ENCODE results near the gene SPNS2. TPM values are rescaled to one million over a fixed set of nuclear protein-coding genes. Genes with fewer than 3 reads are reported as not detected.

Gene SPNS2
- total RNA-seq, 1 donor from 2014 or later = 67.0 TPM

DNA sequence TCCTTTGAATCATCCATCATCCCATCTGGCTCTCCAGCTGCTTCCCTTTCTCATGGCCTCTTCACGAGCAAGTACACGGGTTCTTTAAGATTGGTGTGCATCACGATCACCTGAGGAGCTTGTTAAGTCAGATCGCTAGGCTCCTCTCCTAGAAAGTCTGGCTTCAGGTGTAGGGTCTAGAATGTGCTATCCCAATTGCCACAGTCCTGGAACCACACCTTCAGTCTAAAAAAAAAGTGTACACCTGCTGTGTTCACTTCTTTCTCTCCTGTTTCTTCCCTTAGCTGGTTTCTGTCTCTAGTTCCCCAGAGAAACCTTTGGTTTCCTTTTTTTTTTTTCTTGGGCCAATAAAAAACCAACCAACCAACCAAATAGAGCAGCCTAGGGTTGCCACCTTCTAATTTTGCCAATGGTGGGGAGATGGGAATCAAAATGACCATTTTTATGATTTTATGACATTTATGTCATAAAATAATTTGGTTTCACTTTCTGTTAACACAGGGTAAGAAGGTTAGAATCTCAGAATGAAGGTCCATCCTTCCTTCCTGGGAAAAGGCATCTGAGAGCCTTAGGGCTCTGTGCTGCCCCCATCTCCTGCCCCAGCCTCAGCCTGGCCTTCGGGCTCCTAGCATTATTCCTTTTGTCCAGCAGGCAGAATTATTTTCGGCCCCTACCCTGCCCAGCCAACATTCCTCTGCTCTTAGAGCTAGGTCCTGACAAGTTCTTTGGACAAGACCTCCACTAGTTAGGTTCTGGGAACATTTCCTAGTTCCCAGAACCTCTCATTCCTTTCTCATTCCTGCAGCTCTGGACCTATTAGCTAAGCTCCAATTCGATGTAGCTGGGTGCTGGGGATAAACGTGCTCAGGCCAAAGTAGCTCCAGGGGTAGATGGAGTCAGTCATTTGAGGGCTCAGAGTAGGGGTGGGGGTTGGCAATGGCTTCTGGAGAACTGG, 63.6 kb downstream of the SPNS2 start:
- H3K9me3 ChIP-seq = no peaks in the 10 kb centered on the region
- no peaks in the 10 kb centered on the region for H3K27me3 ChIP-seq
- intact Hi-C loops (cut with DNase I) = no loop called here
- H3K4me1 ChIP-seq = peaks cover 8% of the 10 kb centered on the region
- DNase-seq (peak; percentile 21), ATAC-seq (no peak)
- H3K27ac ChIP-seq = peak overlapping the region; percentile 34
- H3K4me3 ChIP-seq = no peak overlapping the region
- TF ChIP-seq, protein P1, sequence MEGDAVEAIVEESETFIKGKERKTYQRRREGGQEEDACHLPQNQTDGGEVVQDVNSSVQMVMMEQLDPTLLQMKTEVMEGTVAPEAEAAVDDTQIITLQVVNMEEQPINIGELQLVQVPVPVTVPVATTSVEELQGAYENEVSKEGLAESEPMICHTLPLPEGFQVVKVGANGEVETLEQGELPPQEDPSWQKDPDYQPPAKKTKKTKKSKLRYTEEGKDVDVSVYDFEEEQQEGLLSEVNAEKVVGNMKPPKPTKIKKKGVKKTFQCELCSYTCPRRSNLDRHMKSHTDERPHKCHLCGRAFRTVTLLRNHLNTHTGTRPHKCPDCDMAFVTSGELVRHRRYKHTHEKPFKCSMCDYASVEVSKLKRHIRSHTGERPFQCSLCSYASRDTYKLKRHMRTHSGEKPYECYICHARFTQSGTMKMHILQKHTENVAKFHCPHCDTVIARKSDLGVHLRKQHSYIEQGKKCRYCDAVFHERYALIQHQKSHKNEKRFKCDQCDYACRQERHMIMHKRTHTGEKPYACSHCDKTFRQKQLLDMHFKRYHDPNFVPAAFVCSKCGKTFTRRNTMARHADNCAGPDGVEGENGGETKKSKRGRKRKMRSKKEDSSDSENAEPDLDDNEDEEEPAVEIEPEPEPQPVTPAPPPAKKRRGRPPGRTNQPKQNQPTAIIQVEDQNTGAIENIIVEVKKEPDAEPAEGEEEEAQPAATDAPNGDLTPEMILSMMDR (IDR thresholded peaks at IDR 0.05) = no peak
- no peaks in the 10 kb centered on the region for H3K36me3 ChIP-seq

DNA sequence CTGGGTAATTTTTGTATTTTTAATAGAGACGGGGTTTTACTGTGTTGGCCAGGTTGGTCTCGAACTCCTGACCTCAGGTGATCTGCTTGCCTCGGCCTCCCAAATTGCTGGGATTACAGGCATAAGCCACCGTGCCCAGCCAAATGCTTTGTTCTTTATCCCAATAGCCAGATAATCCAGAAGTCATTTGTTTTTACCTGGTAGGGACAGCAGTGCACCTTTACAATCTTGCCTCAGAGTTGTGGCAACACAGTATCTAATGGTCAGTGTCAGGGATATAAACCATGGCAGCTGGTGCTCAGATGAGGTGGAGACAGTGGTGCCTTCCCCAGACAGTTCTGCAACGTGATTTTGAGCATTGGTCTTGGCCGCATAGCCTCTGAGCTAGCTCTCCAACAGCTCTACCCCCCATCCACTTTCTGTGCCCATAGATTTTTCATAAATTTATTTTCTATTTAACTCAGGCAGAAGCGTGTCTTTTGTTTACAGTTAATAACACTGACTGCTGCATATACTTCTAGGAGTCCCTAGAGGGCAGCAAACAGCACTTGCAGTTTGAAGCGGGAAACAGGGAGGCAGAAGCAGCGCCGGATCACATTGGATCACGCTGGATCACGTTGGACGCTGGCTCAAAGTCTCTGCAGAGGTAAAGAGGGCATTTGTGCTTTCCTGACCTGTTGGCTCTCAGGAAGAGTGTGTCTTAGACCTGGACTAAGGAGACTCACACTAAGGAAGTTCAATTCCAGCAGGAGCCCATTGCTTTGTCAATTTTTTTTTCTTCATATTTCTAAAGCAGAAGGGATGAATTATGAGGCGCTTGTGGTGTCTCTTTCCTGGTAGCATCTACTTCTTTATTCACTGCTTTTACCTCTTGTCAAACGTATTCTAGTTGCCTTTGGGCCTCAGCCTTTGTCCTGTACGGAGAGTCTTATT, 66.8 kb downstream of the SPNS2 start:
- Histone ChIP-seq H3K27ac (no peak overlapping the region), H3K4me3 (no peak overlapping the region), H3K4me1 (peaks cover 8% of the 10 kb centered on the region), H3K36me3 (no peaks in the 10 kb centered on the region), H3K27me3 (no peaks in the 10 kb centered on the region), H3K9me3 (no peaks in the 10 kb centered on the region)
- peak; percentile 95 for ATAC-seq
- peak; percentile 71 for DNase-seq
- intact Hi-C loops (cut with DNase I) = loop anchor here (5.0 kb wide), 1 partner anchor 62 kb away; no protein-coding TSS in a partner anchor
- TF ChIP-seq, protein P1 (IDR thresholded peaks at IDR 0.05) = peak; percentile 86

DNA sequence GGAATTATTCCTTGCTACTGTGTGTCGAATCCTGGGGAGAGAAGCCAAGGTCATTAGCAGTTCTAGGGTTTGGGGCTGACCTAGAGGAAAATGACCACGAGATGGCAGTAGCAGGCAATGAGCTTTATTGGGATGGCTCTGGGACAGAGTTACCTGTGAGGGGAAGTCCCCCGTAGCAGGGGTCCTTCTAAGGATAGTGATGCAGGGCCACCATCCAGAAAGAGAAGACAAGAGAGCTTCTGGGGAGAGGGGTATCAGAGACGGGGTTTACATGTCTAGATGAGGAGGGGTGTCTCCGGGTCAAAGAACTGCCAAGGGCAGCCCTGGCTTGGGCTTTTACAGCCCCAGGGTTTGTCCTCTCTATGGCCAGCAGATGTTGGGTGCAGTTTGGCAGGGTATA, 68.1 kb downstream of the SPNS2 start:
- peak; percentile 91 for ATAC-seq
- TF ChIP-seq, protein P1 (IDR thresholded peaks at IDR 0.05) = peak; percentile 76

DNA sequence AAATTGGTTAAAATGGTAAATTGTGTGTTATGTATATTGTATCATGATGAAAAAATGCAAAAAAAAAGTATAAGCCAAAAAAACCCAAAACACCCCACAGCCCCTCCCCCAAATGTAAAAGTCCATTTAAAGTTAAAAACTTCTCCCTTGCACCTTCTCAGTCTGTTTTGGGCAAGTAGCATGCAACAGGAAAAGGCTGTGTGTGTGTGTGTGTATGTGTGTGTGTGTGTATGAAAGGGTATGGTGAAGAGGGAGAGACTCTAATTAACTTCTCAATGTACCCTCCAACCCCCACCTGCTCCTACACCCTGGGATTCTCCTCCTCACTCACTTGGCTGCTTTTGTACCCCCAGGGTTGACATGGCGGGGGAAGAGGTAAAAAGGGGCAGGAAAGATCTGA, 70.9 kb downstream of the SPNS2 start:
- no peak overlapping the region for H3K4me3 ChIP-seq
- H3K27ac ChIP-seq = no peak overlapping the region
- ATAC-seq (no peak), DNase-seq (no peak)
- no peaks in the 10 kb centered on the region for H3K27me3 ChIP-seq
- peaks cover 8% of the 10 kb centered on the region for H3K4me1 ChIP-seq
- TF ChIP-seq, protein P1 (IDR thresholded peaks at IDR 0.05) = no peak
- H3K36me3 ChIP-seq = no peaks in the 10 kb centered on the region
- intact Hi-C loops (cut with DNase I) = loop anchor here (5.0 kb wide), 1 partner anchor 58 kb away; no protein-coding TSS in a partner anchor
- no peaks in the 10 kb centered on the region for H3K9me3 ChIP-seq

More for the DNA sequence above, 68.1 kb downstream of the SPNS2 start:
- no peaks in the 10 kb centered on the region for H3K36me3 ChIP-seq
- no peaks in the 10 kb centered on the region for H3K9me3 ChIP-seq
- peaks cover 8% of the 10 kb centered on the region for H3K4me1 ChIP-seq
- peak; percentile 57 for DNase-seq
- no peaks in the 10 kb centered on the region for H3K27me3 ChIP-seq
- no peak overlapping the region for H3K4me3 ChIP-seq
- intact Hi-C loops (cut with DNase I) = loop anchor here (5.0 kb wide), 1 partner anchor 61 kb away; no protein-coding TSS in a partner anchor
- H3K27ac ChIP-seq = no peak overlapping the region

DNA sequence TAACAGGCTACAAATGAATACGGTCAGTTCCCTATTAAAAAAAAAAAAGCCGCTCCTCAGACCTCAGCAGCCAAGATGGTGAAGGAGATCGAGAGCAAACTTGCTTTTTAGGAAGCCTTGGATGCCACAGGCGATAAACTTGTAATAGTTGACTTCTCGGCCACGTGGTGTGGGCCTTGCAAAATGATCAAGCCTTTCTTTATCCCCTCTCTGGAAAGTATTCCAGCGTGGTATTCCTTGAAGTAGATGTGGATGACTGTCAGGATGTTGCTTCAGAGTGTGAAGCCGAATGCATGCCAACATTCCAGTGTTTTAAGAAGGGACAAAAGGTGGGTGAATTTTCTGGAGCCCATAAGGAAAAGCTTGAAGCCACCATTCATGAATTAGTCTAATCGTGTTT, 73.5 kb downstream of the SPNS2 start:
- Histone ChIP-seq H3K9me3 (no peaks in the 10 kb centered on the region), H3K27me3 (no peaks in the 10 kb centered on the region), H3K36me3 (no peaks in the 10 kb centered on the region), H3K27ac (no peak overlapping the region), H3K4me3 (no peak overlapping the region), H3K4me1 (no peaks in the 10 kb centered on the region)
- no peak for DNase-seq
- ATAC-seq = no peak
- intact Hi-C loops (cut with DNase I) = no loop called here
- TF ChIP-seq, protein P1 (IDR thresholded peaks at IDR 0.05) = no peak
